NB4 (cell line): ENCODE data around the gene RFX4.

ENCODE experiments used
- DNase-seq: peaks from one replicate; pipeline ENCODE4 v3.0.0; 2010; ENCODE audit warnings: low read depth
- H3K4me3 ChIP-seq: one replicate; pipeline ENCODE4 v1.5.1; 2011; ENCODE audit warnings: mild to moderate bottlenecking, low read depth, low read length, moderate library complexity
- MYC ChIP-seq: IDR thresholded peaks from 2 replicates; pipeline ENCODE4 v1.6.1; 2011; ENCODE audit warnings: low read depth, low read length
- POLR2A ChIP-seq: IDR thresholded peaks from 2 replicates; pipeline ENCODE4 v1.6.1; 2011; ENCODE audit warnings: mild to moderate bottlenecking; ENCODE audit not compliant: insufficient read length; ENCODE audit errors: extremely low read depth
- TF ChIP-seq, protein P1 (sequence below): IDR thresholded peaks from one replicate; pipeline ENCODE4 v1.5.1; 2012; ENCODE audit warnings: low read depth, low read length
- TF ChIP-seq, protein P2 (sequence below): IDR thresholded peaks from 2 replicates; pipeline ENCODE4 v1.6.1; 2011; ENCODE audit warnings: low read depth, low read length

RFX4 gene

DNA sequence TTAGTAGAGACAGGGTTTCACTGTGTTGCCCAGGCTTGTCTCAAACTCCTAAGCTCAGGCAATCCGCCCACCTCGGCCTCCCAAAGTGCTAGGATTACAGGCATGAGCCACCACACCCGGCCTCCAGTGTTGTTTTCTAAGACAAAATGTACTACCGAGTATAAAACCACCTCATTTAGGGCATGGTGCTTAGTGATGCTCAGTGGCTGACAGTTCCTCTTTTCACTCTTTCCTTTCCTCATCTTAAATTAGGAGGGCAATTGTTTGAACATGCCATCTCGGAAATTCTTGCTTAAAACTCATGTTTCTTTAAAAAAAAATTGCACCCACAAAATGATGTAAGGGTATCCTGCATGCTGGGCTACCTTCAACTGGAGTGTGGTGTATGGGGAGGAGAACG lies 89.0 kb downstream of the RFX4 start:
- no peak for TF ChIP-seq POLR2A
- no peak for TF ChIP-seq MYC
- TF ChIP-seq, protein P1, sequence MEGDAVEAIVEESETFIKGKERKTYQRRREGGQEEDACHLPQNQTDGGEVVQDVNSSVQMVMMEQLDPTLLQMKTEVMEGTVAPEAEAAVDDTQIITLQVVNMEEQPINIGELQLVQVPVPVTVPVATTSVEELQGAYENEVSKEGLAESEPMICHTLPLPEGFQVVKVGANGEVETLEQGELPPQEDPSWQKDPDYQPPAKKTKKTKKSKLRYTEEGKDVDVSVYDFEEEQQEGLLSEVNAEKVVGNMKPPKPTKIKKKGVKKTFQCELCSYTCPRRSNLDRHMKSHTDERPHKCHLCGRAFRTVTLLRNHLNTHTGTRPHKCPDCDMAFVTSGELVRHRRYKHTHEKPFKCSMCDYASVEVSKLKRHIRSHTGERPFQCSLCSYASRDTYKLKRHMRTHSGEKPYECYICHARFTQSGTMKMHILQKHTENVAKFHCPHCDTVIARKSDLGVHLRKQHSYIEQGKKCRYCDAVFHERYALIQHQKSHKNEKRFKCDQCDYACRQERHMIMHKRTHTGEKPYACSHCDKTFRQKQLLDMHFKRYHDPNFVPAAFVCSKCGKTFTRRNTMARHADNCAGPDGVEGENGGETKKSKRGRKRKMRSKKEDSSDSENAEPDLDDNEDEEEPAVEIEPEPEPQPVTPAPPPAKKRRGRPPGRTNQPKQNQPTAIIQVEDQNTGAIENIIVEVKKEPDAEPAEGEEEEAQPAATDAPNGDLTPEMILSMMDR = no peak
- DNase-seq = no peak
- no peak overlapping the region for H3K4me3 ChIP-seq

GRCh38 chr12:106672314-106673025 lies 89.7 kb downstream of the RFX4 start:
- no peak for DNase-seq
- H3K4me3 ChIP-seq = no peak overlapping the region
- TF ChIP-seq, protein P2, sequence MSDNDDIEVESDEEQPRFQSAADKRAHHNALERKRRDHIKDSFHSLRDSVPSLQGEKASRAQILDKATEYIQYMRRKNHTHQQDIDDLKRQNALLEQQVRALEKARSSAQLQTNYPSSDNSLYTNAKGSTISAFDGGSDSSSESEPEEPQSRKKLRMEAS = no peak
- TF ChIP-seq, protein P1 = no peak
- TF ChIP-seq POLR2A (no peak), MYC (no peak)

DNA sequence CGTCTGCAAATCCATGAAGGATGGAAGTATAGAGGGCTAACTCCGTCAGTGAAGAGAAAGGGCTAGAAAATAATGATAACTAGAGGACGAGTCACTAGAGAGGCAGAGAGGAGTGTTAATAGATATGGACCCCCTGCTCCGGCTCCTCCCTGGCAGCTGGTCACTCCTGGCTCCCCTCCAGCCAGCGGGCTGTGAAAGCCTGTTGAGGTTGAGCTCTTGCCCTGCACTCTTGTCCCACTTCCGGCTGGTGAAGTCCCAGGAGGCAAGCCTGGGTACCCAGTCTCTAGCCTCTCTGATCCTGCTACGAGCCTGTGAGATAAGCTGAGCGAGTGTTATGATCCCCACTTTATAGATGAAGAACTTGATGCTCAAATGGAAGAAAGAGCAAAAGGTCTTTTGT lies 90.3 kb downstream of the RFX4 start:
- TF ChIP-seq, protein P2 = no peak
- TF ChIP-seq, protein P1 = no peak
- TF ChIP-seq POLR2A (no peak), MYC (no peak)
- peak; percentile 28 for DNase-seq
- H3K4me3 ChIP-seq = no peak overlapping the region

- no peak for DNase-seq
- TF ChIP-seq, protein P1 = no peak
- TF ChIP-seq, protein P2 = no peak
- no peak for TF ChIP-seq MYC
- no peak for TF ChIP-seq POLR2A
- H3K4me3 ChIP-seq = no peak overlapping the region
Measured at GRCh38 chr12:106675651-106676435, 93.0 kb downstream of the RFX4 start.

DNA sequence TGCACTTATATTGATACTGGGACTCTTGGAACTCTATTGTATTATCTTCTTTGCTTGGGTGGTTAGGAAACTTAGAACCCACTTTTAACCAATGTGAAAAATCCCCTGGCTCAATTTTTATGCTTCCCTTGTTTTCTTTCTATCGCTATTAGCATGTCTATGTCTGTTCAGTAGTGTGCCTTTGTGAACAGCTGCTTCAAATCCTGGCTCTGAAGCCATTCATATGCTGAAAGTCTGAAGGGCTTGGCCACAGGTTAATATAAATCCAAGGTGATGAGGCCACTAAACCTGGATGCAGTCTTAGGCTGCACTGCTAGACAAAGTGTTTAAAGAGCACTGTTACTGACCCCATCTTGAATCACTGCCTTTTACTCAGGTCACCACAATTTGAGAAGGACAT lies 96.8 kb downstream of the RFX4 start:
- TF ChIP-seq, protein P1 = no peak
- TF ChIP-seq, protein P2 = no peak
- no peak for TF ChIP-seq POLR2A
- TF ChIP-seq MYC = no peak
- no peak for DNase-seq
- H3K4me3 ChIP-seq = no peak overlapping the region
